Chondrocyte (in vitro differentiated cells): ENCODE measurements around the gene PTH. TPM values are rescaled to one million over a fixed set of nuclear protein-coding genes. Genes with fewer than 3 reads are reported as not detected.

Experiments used
- DNase-seq: peaks from one replicate; pipeline ENCODE4 v3.0.0; 2021; ENCODE audit warnings: mixed read lengths, low spot score
- H3K27ac Mint-ChIP-seq: one replicate; pipeline ENCODE4 v1.8.0; 2021; ENCODE audit warnings: mild to moderate bottlenecking, moderate library complexity, mixed read lengths; ENCODE audit not compliant: unreplicated experiment
- H3K27me3 Mint-ChIP-seq: 2 replicates; pipeline ENCODE4 v1.8.0; 2021; ENCODE audit warnings: low read depth, mixed read lengths
- H3K36me3 Mint-ChIP-seq: 2 replicates; pipeline ENCODE4 v1.8.0; 2021; ENCODE audit warnings: low read depth, mixed read lengths
- H3K4me1 Mint-ChIP-seq: 2 replicates; pipeline ENCODE4 v1.8.0; 2021; ENCODE audit warnings: low read depth, mild to moderate bottlenecking, mixed read lengths
- H3K4me3 Mint-ChIP-seq: one replicate; pipeline ENCODE4 v1.8.0; 2021; ENCODE audit warnings: mild to moderate bottlenecking, moderate library complexity, mixed read lengths; ENCODE audit not compliant: unreplicated experiment
- H3K9me3 Mint-ChIP-seq: 2 replicates; pipeline ENCODE4 v1.8.0; 2021; ENCODE audit warnings: low read depth, mixed read lengths
- total RNA-seq: library from RNA; stranded (reverse); gene quantifications from 3 replicates; pipeline ENCODE4 v1.2.1, GENCODE V29; 2021
- TF ChIP-seq, protein P1 (sequence below): fragments of 200-600 bp; sonication (generic); IDR thresholded peaks from 2 replicates; pipeline ENCODE4 v1.5.0; 2021; ENCODE audit warnings: antibody characterized with exemption, mild to moderate bottlenecking, moderate library complexity

PTH gene
- total RNA-seq, 1 donor from 2014 or later = not detected

DNA sequence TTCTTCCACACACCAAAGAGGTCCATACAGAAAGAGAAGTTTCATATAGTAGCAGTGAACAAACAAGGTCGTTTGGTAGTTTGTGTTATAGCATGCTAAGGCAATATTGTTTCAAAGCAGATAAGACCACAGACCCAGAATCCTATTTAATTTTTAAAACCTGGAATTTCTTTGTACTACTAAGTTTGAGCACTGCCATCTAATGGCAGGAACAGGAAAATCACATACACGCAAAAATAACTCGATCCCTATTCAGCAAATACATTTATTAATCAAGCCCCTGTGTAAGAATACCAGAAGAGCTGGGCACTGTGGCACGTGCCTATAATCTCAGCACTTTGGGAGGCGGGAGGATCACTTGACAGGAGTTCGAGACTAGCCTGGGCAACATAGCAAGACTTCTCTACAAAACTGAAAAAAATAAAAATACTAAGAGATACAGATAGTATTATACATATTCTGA, 29.9 kb downstream of the PTH start:
- Mint-ChIP-seq H3K36me3 (no peaks in the 10 kb centered on the region), H3K27ac (no peak overlapping the region), H3K9me3 (no peaks in the 10 kb centered on the region), H3K4me1 (peaks cover 27% of the 10 kb centered on the region), H3K27me3 (peaks cover 13% of the 10 kb centered on the region), H3K4me3 (no peak overlapping the region)
- TF ChIP-seq, protein P1, sequence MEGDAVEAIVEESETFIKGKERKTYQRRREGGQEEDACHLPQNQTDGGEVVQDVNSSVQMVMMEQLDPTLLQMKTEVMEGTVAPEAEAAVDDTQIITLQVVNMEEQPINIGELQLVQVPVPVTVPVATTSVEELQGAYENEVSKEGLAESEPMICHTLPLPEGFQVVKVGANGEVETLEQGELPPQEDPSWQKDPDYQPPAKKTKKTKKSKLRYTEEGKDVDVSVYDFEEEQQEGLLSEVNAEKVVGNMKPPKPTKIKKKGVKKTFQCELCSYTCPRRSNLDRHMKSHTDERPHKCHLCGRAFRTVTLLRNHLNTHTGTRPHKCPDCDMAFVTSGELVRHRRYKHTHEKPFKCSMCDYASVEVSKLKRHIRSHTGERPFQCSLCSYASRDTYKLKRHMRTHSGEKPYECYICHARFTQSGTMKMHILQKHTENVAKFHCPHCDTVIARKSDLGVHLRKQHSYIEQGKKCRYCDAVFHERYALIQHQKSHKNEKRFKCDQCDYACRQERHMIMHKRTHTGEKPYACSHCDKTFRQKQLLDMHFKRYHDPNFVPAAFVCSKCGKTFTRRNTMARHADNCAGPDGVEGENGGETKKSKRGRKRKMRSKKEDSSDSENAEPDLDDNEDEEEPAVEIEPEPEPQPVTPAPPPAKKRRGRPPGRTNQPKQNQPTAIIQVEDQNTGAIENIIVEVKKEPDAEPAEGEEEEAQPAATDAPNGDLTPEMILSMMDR = peak; percentile 85
- DNase-seq = no peak

DNA sequence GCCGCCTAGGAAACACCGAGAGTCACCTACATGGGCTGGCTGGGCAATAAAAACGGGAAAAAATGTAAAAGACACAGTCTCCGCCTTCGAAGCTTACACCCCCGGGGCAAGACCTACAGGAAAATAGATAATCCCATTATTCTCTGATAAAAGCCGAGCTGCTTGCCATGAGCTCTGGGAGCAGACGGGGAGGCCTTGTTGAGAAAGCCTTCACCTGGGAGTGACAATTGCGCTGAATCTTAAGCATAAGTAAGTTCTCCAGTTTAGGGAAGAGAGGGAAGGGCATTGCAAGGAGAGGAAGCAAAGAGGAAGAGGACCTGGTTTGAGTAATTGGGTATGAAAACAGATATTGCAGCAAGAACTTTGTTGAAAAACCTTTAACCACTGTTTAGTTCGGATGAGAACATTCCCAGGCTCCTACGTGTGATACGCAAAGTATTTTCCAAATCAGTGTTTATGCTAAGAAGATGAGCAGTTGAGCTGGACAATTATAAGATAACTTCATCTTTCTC, 32.0 kb downstream of the PTH start:
- no peaks in the 10 kb centered on the region for H3K27me3 Mint-ChIP-seq
- H3K9me3 Mint-ChIP-seq = no peaks in the 10 kb centered on the region
- H3K36me3 Mint-ChIP-seq = no peaks in the 10 kb centered on the region
- no peak for DNase-seq
- TF ChIP-seq, protein P1 = no peak
- peaks cover 37% of the 10 kb centered on the region for H3K4me1 Mint-ChIP-seq
- peak overlapping the region; percentile 99 for H3K27ac Mint-ChIP-seq
- H3K4me3 Mint-ChIP-seq = peak overlapping the region; percentile 98

DNA sequence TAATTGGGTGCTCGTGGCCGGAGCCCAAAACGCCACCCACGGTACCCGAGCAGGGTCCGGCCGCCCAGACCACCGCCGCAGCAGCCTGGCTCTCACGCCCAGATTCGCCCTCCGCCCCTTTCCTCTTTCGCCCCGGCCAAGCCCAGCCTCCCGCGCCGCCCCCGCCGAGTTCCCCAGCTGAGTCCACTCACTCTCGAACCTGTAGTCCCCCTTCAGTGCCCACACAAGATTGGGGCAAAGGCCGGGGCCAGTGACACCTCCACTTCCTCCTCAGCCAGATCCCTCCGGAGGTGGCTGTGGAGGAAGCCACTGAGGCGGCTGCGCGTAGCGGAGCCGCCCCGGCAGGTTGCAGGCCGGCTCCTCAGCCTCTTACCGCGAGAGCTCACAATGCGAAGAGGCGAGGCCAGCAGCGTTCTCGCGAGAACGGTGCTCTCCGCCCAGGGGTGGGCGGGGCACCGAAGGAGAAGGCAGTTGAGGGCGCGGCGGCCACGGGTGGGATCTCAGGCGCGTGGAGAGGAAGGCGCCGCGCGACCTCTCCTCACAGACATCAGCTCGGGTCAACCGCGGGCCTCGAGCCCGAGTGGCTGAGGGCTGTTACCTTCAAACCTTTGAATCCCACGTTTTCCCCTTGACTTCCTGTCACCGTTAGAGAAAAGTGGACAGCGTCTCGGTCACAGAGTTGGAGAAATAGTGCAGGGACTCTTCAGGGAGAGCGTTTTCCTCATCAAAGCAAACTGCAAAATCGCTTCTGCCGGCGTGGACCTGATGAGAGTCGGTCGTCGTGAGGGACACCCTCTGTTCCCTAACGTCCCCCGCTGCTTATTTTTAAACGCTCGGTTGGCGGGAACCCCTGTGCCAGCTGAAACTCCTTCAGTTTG, 32.7 kb downstream of the PTH start, which contains the start of gene BTBD10:
Gene BTBD10 (minus strand): TSS at position 322 of the 878 bp plus-strand sequence. CDS start 18,098 bp downstream, outside the sequence.
- H3K27ac Mint-ChIP-seq = peak within 1 kb of the TSS; percentile 99
- TF ChIP-seq, protein P1 = peak; percentile 15
- DNase-seq = peak; percentile 96
- peak within 1 kb of the TSS; percentile 98 for H3K4me3 Mint-ChIP-seq
- no peaks in the 10 kb centered on the region for H3K36me3 Mint-ChIP-seq
- H3K27me3 Mint-ChIP-seq = no peaks in the 10 kb centered on the region
- H3K4me1 Mint-ChIP-seq = peaks cover 37% of the 10 kb centered on the region
- H3K9me3 Mint-ChIP-seq = no peaks in the 10 kb centered on the region

DNA sequence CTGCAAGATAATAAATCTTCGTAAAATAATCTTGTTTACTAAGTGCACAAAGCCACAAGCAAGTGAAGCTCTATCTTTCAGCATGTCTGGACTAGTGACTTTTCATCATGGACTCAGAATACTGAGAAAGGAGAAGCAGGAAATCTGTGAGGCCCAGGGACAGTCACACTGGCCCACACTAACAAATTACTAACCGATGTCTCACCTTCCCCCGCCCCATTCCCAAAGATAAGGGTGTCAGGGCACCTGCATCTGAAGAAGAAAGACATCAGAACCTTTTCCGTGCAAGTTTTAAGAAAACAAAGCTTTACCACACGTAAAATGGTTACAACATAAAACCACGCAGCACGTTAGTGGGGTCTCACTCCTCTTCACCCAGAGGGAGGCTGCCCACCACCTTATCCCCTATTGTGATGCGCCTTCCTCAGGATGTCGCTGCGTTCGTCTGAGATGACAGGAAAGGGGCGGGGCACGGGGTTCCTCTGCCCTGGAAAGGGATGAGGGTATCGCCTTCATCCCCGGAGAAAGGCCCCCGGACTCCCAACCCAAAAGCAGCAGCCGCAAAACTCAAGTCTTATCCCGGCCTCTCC, 33.4 kb downstream of the PTH start:
- Mint-ChIP-seq H3K36me3 (no peaks in the 10 kb centered on the region), H3K4me1 (peaks cover 37% of the 10 kb centered on the region), H3K27me3 (no peaks in the 10 kb centered on the region), H3K27ac (peak overlapping the region; percentile 99), H3K9me3 (no peaks in the 10 kb centered on the region), H3K4me3 (peak overlapping the region; percentile 98)
- no peak for DNase-seq
- TF ChIP-seq, protein P1 = no peak

DNA sequence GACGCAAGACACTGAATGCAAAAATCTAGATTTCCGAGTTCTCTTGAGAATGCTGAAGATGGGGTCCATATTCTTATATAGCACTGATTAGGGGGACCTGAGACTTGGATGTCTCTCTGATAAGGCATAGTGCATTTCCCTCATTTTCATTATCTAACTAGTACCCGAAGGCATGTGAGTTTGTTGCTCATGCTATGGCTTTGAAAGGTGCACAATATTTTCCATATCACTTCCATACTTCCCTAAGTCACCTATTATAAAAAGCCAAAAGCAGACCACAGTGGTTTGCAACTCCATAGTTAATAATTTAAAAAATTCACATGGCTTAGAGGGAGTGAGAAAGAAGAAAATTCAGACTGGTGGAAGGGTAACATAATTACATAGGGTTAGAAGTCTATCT, 34.5 kb downstream of the PTH start:
- H3K4me3 Mint-ChIP-seq = peak overlapping the region; percentile 98
- H3K27ac Mint-ChIP-seq = no peak overlapping the region
- DNase-seq = no peak
- no peaks in the 10 kb centered on the region for H3K9me3 Mint-ChIP-seq
- TF ChIP-seq, protein P1 = no peak
- H3K27me3 Mint-ChIP-seq = no peaks in the 10 kb centered on the region
- H3K36me3 Mint-ChIP-seq = no peaks in the 10 kb centered on the region
- H3K4me1 Mint-ChIP-seq = peaks cover 37% of the 10 kb centered on the region
